Upper lobe of left lung (tissue), 4 donors: ENCODE data around the gene LETMD1.

ENCODE experiments used
- CTCF ChIP-seq, 6 experiments: fragments of 450-650 bp in 4 of 6; fragments of 200-600 bp in 2 of 6; sonication (generic) in 2 of 6; IDR thresholded peaks; one replicate each; pipeline ENCODE4 v1.5.1; 2016 to 2019; ENCODE audit warnings: antibody characterized with exemption in 6 of 6
- EP300 ChIP-seq, 4 donors: sonication (generic); formaldehyde crosslinking; IDR thresholded peaks; one replicate each; pipeline ENCODE4 v1.5.1; 2017; ENCODE audit warnings: antibody characterized with exemption in 4 of 4, control low read depth in 2 of 4

DNA sequence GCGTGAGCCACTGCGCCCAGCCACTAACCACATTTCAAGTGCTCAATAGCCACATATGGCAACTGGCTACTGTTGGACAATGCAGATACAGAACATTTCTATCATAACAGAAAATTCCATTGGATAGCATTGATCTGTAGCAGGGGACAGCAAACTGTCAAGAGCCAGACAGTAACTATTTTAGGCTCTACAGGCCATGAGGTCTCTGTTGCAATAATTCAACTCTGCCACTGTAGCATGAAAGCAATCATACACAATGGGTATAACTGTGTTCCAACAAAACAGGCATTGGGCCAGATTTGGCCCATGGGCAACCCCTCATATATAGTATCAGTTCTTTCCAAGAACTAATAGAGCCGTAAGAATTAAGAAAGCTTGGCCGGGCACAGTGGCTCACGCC lies 27.3 kb downstream of the LETMD1 start:
- no peak for TF ChIP-seq CTCF (IDR thresholded peaks at IDR 0.05)
- TF ChIP-seq EP300 (IDR thresholded peaks at IDR 0.05): no peak
